Daoy (cell line): ENCODE measurements around the gene CAP2. TPM values are rescaled to one million over a fixed set of nuclear protein-coding genes. Genes with fewer than 3 reads are reported as not detected.
"Not testable (repeated sequence)": the region's sequence is repeated elsewhere in the genome, so short reads cannot be mapped to it uniquely, and the experiment has no call there.

ENCODE experiments used
- DNase-seq: peaks from one replicate; pipeline ENCODE4 v3.0.0-alpha.2; 2015; ENCODE audit warnings: low read depth
- total RNA-seq: library from RNA; depleted of rRNA; stranded (reverse); fragments of >200 nt; shearing (Covaris generic); gene quantifications from 2 replicates; pipeline ENCODE4 v1.2.3, GENCODE V29; 2014

CAP2 gene
- total RNA-seq, 1 experiment from 2014 or later: 16.1 TPM

- DNase-seq: no peak
Observed at GRCh38 chr6:17397764-17398194, 4.4 kb downstream of the CAP2 start.

- not testable (repeated sequence) for DNase-seq
Observed at GRCh38 chr6:17405181-17405943, 12.0 kb downstream of the CAP2 start.

GRCh38 chr6:17405944-17406245 lies 12.5 kb downstream of the CAP2 start:
- DNase-seq: no peak

GRCh38 chr6:17408081-17408480 lies 14.7 kb downstream of the CAP2 start:
- DNase-seq: no peak

GRCh38 chr6:17410281-17410680 lies 16.9 kb downstream of the CAP2 start:
- no peak for DNase-seq

GRCh38 chr6:17413313-17413750 lies 19.9 kb downstream of the CAP2 start:
- DNase-seq: peak; percentile 61

GRCh38 chr6:17414395-17414794 lies 21.0 kb downstream of the CAP2 start:
- not testable (repeated sequence) for DNase-seq

GRCh38 chr6:17415321-17415720 lies 21.9 kb downstream of the CAP2 start:
- peak; percentile 11 for DNase-seq

- peak; percentile 19 for DNase-seq
Observed at GRCh38 chr6:17416806-17417205, 23.4 kb downstream of the CAP2 start.

GRCh38 chr6:17417817-17418216 lies 24.4 kb downstream of the CAP2 start:
- DNase-seq: peak; percentile 89

GRCh38 chr6:17418281-17419188 lies 25.1 kb downstream of the CAP2 start:
- peak; percentile 68 for DNase-seq

GRCh38 chr6:17419189-17419575 lies 25.8 kb downstream of the CAP2 start:
- no peak for DNase-seq

- DNase-seq: no peak
Observed at GRCh38 chr6:17420368-17420767, 27.0 kb downstream of the CAP2 start.

GRCh38 chr6:17421406-17421805 lies 28.0 kb downstream of the CAP2 start:
- no peak for DNase-seq

- DNase-seq: peak; percentile 27
Observed at GRCh38 chr6:17423026-17423425, 29.6 kb downstream of the CAP2 start.

- no peak for DNase-seq
Observed at GRCh38 chr6:17427062-17427461, 33.7 kb downstream of the CAP2 start.

- no peak for DNase-seq
Observed at GRCh38 chr6:17427617-17428016, 34.2 kb downstream of the CAP2 start.

- not testable (repeated sequence) for DNase-seq
Observed at GRCh38 chr6:17428595-17429120, 35.3 kb downstream of the CAP2 start.

GRCh38 chr6:17429383-17430061 lies 36.1 kb downstream of the CAP2 start:
- DNase-seq: no peak

- peak; percentile 48 for DNase-seq
Observed at GRCh38 chr6:17431581-17431980, 38.2 kb downstream of the CAP2 start.

- DNase-seq: no peak
Observed at GRCh38 chr6:17432356-17432755, 39.0 kb downstream of the CAP2 start.
